HepG2 (cell line): ENCODE results near the gene CNTF. TPM values are rescaled to one million over a fixed set of nuclear protein-coding genes. Genes with fewer than 3 reads are reported as not detected.
A peak's percentile ranks its signal among the peaks of the same experiment; 100 is the strongest.
"Not testable (repeated sequence)": the region's sequence is repeated elsewhere in the genome, so short reads cannot be mapped to it uniquely, and the experiment has no call there.

ENCODE experiments used
- ATAC-seq: fragments of 200-7000 bp; cut with Tn5 transposase; 3 replicates; pipeline ENCODE4 v1.9.1; 2020; ENCODE audit warnings: mild to moderate bottlenecking, moderate library complexity
- Bru-seq: library from RNA; stranded (reverse); fragments of 400-500 nt; gene quantifications from one replicate; lab custom pipeline; 2021; lab: Mats Ljungman, UMichigan
- BruChase-seq, 2 experiments: library from RNA; stranded (reverse); fragments of 400-500 nt; gene quantifications; one replicate each; lab custom pipeline; 2021; lab: Mats Ljungman, UMichigan
- BruUV-seq: library from RNA; stranded (reverse); fragments of 400-500 nt; replicated peaks from 2 replicates; lab custom pipeline; 2021; lab: Mats Ljungman, UMichigan
- CTCF ChIA-PET: fragments of 300-600 bp; formaldehyde crosslinking; extraction: SDS; loops from one replicate; lab custom pipeline; 2021; ENCODE audit warnings: low total read pairs, inconsistent platforms, low intra/inter-chr PET ratio; lab: Yijun Ruan, JAX
- POLR2A ChIA-PET: fragments of 350-600 bp; sonication (Branson Sonifier 250); formaldehyde crosslinking; loops from one replicate; lab custom pipeline; 2020; ENCODE audit warnings: antibody characterized with exemption, inconsistent platforms; lab: Yijun Ruan, JAX
- DNase-seq: peaks from one replicate; pipeline ENCODE4 v3.0.0-alpha.2; 2015; ENCODE audit warnings: low spot score
- FAIRE-seq: peaks from 3 replicates; lab custom pipeline; 2011; peaks lifted over from hg19 to GRCh38; lab: Jason Lieb, UNC
- H2AFZ ChIP-seq: one replicate; pipeline ENCODE4 v1.6.1; 2011; ENCODE audit warnings: low read length, inconsistent platforms
- H3K27ac ChIP-seq: fragments of 300-600 bp; 3 replicates; pipeline ENCODE4 v1.8.0; 2011; ENCODE audit warnings: mixed run types, mild to moderate bottlenecking, mixed read lengths, low read length, inconsistent platforms; ENCODE audit not compliant: insufficient read depth; ENCODE audit errors: extremely low read length
- H3K27me3 ChIP-seq, 2 experiments: fragments of 200-600 bp in 1 of 2; 2 replicates in 1 of 2; 3 replicates in 1 of 2; pipeline versions ENCODE4 v1.6.0 to v1.8.0; 2011; ENCODE audit warnings: low read length in 2 of 2, mild to moderate bottlenecking in 2 of 2, moderate library complexity in 2 of 2, inconsistent platforms in 1 of 2; ENCODE audit not compliant: insufficient read depth in 2 of 2, control insufficient read depth in 1 of 2
- H3K36me3 ChIP-seq, 2 experiments: fragments of 200-600 bp in 1 of 2; replicated peaks in 1 of 2; 2 replicates in 1 of 2; 3 replicates in 1 of 2; pipeline versions ENCODE4 v1.5.1 to v1.8.0; 2011; ENCODE audit warnings: low read length in 2 of 2, inconsistent platforms in 1 of 2; ENCODE audit not compliant: insufficient read depth in 2 of 2, control insufficient read depth in 1 of 2
- H3K4me1 ChIP-seq: 2 replicates; pipeline ENCODE4 v1.5.1; 2012; ENCODE audit warnings: low read length, inconsistent platforms; ENCODE audit not compliant: insufficient read depth
- H3K4me2 ChIP-seq: 2 replicates; pipeline ENCODE4 v1.6.0; 2011; ENCODE audit warnings: low read depth, low read length, inconsistent platforms
- H3K4me3 ChIP-seq, 3 experiments: fragments of 200-600 bp in 1 of 3; sonication (generic), shearing (Covaris generic) in 1 of 3; replicated peaks in 1 of 3; 2 replicates each; pipeline ENCODE4 v1.5.1; 2011 to 2016; ENCODE audit warnings: low read length in 3 of 3, inconsistent platforms in 2 of 3, low read depth in 2 of 3, mild to moderate bottlenecking in 2 of 3, control low read depth in 1 of 3, mixed read lengths in 1 of 3; ENCODE audit not compliant: insufficient read depth in 1 of 3
- H3K79me2 ChIP-seq: one replicate; pipeline ENCODE4 v1.6.1; 2011; ENCODE audit warnings: low read length, inconsistent platforms; ENCODE audit not compliant: insufficient read depth
- H3K9ac ChIP-seq: 2 replicates; pipeline ENCODE4 v1.6.0; 2011; ENCODE audit warnings: mild to moderate bottlenecking, low read depth, low read length, inconsistent platforms; ENCODE audit not compliant: insufficient read depth
- H3K9me3 ChIP-seq: 2 replicates; pipeline ENCODE4 v1.5.1; 2012; ENCODE audit warnings: mild to moderate bottlenecking, low read length
- H4K20me1 ChIP-seq: 2 replicates; pipeline ENCODE4 v1.6.0; 2011; ENCODE audit warnings: inconsistent platforms, mild to moderate bottlenecking, low read length, moderate library complexity; ENCODE audit not compliant: insufficient read depth
- RBM22 ChIP-seq: fragments of 200-400 bp; formaldehyde crosslinking; optimal IDR thresholded peaks from 2 replicates; pipeline ENCODE3; 2017; ENCODE audit warnings: mild to moderate bottlenecking, low read length, moderate library complexity
- RFX1 ChIP-seq: fragments of 450-650 bp; IDR thresholded peaks from 2 replicates; pipeline ENCODE4 v1.6.1; 2017
- WGBS: methylation state at CpG from one replicate; pipeline ENCODE4 v1.1.6; 2017; ENCODE audit warnings: low lambda C conversion rate; 5-methylcytosine and 5-hydroxymethylcytosine counted together
- in situ Hi-C: cut with HindIII; loops from 2 replicates; pipeline ENCODE4 v1.10.0; 2017; ENCODE audit warnings: low pct_unique_long_range_greater_than_20kb; ENCODE audit not compliant: extremely low pct_ligation_motif_present
- intact Hi-C: fragments of 100-400 bp; cut with micrococcal nuclease; formaldehyde crosslinking; loops from one replicate; pipeline ENCODE4 v1.10.0; 2022; ENCODE audit not compliant: unreplicated experiment
- long read RNA-seq, 2 experiments: library from RNA in 1 of 2; library from polyadenylated mRNA in 1 of 2; stranded (forward) in 1 of 2; unstranded in 1 of 2; transcript quantifications; one replicate each; pipeline ENCODE4 v2.0.0, GENCODE V29; 2019 to 2022
- polyA minus RNA-seq, 3 experiments: library from RNA; depleted of rRNA, polyadenylated mRNA; stranded (reverse); fragments of >200 nt; gene quantifications; 2 replicates each; pipeline ENCODE4 v1.2.3, GENCODE V29; 2011; ENCODE audit warnings: low replicate concordance in 1 of 3
- polyA plus RNA-seq, 8 experiments: library from polyadenylated mRNA; depleted of rRNA in 3 of 8; stranded (reverse) in 7 of 8; unstranded in 1 of 8; fragments of >200 nt; fragmentation: Illumina TruSeq in 4 of 8; extraction: Trizol in 4 of 8; gene quantifications; 2 replicates each; pipeline versions ENCODE4 v1.2.1 to v1.2.3, GENCODE V29; 2011 to 2016; ENCODE audit warnings: low read depth in 4 of 8, missing spikeins in 1 of 8, mixed read lengths in 1 of 8; ENCODE audit not compliant: insufficient read depth in 1 of 8
- total RNA-seq, 5 experiments: library from RNA; depleted of rRNA; stranded (reverse); fragments of >200 nt; fragmentation: Illumina TruSeq; extraction: Trizol; gene quantifications; 2 replicates each; pipeline ENCODE4 v1.2.3, GENCODE V29; 2016; ENCODE audit warnings: low read depth in 1 of 5

Gene CNTF, protein sequence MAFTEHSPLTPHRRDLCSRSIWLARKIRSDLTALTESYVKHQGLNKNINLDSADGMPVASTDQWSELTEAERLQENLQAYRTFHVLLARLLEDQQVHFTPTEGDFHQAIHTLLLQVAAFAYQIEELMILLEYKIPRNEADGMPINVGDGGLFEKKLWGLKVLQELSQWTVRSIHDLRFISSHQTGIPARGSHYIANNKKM
- total RNA-seq (2016; rRNA removed; fragmentation: Illumina TruSeq; extraction: Trizol) (1.5 and 2.3 TPM in 2 replicates), polyA plus RNA-seq (2011; rRNA removed) (0.47 and 0.51 TPM in 2 replicates), polyA minus RNA-seq (2011; rRNA and poly(A)+ RNA removed; ENCODE audit: low replicate concordance) (3.9 and 7.2 TPM in 2 replicates), Bru-seq, nascent RNA (percentile 92 among the genes with signal in this experiment), BruChase-seq, experiment 1, labeled RNA remaining after a 6-hour chase (percentile 91 among the genes with signal in this experiment), BruChase-seq, experiment 2, labeled RNA remaining after a 2-hour chase (percentile 91 among the genes with signal in this experiment)
- total RNA-seq (2016; cell fraction: cytosol; rRNA removed; fragmentation: Illumina TruSeq; extraction: Trizol; ENCODE audit: low read depth), result not detected in 2 replicates
- 1.2 and 3.0 TPM in 2 replicates for total RNA-seq (2016; cell fraction: insoluble cytoplasmic fraction; rRNA removed; fragmentation: Illumina TruSeq; extraction: Trizol)
- total RNA-seq (2016; cell fraction: membrane; rRNA removed; fragmentation: Illumina TruSeq; extraction: Trizol), result 0.59 and 0.71 TPM in 2 replicates
- total RNA-seq (2016; cell fraction: nucleus; rRNA removed; fragmentation: Illumina TruSeq; extraction: Trizol), result 9.6 and 10.8 TPM in 2 replicates
- polyA plus RNA-seq (2011; cell fraction: cytosol; rRNA removed), result 0.07 and 0.14 TPM in 2 replicates
- 2.1 and 2.4 TPM in 2 replicates for polyA plus RNA-seq (2011; cell fraction: nucleus; rRNA removed)
- 0.43 and 0.69 TPM in 2 replicates for polyA plus RNA-seq (2012)
- 0.10 and 0.24 TPM in 2 replicates for polyA plus RNA-seq (2016; cell fraction: cytosol; fragmentation: Illumina TruSeq; extraction: Trizol; ENCODE audit: low read depth)
- polyA plus RNA-seq (2016; cell fraction: insoluble cytoplasmic fraction; fragmentation: Illumina TruSeq; extraction: Trizol; ENCODE audit: low read depth), result 0.83 and 1.1 TPM in 2 replicates
- polyA plus RNA-seq (2016; cell fraction: membrane; fragmentation: Illumina TruSeq; extraction: Trizol; ENCODE audit: low read depth), result 0.34 and 0.45 TPM in 2 replicates
- polyA plus RNA-seq (2016; cell fraction: nucleus; fragmentation: Illumina TruSeq; extraction: Trizol; ENCODE audit: insufficient read depth, low read depth), result 4.5 and 5.7 TPM in 2 replicates
- polyA minus RNA-seq (2011; cell fraction: cytosol; rRNA and poly(A)+ RNA removed), result not detected in 2 replicates
- polyA minus RNA-seq (2011; cell fraction: nucleus; rRNA and poly(A)+ RNA removed), result 26.9 and 30.3 TPM in 2 replicates
- long read RNA-seq, experiment 1, result 0 reads
- long read RNA-seq, experiment 2, partial matches to known transcripts, result 0 of 1 reads
- long read RNA-seq, experiment 2, other reads (novel, unspliced or antisense), result 1 of 1 reads

DNA sequence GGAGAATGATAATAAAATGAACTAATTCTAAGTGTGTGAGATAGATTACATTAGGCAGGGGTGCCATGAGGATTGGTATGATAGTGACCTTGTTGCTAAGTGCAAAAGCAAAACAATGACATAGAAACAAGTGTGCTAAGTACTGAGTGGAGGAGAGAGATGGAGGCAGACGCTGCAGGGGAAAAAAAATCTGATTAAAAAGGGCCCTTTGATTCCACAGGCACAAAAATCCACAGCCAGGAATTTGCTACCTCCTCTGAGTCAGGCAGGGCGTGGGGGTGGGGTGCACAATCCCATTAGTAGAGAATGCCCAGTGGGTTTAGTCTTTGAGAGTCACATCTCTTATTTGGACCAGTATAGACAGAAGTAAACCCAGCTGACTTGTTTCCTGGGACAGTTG lies at the start of gene CNTF:
CNTF (plus strand) TSS at position 322 of the 400 bp plus-strand sequence. CDS start 88 bp downstream, outside the sequence.
- Histone ChIP-seq H3K4me3 (no peak within 1 kb of the TSS), H3K4me2 (no peak within 1 kb of the TSS), H2AFZ (no peak within 1 kb of the TSS), H3K9me3 (no peaks in the 10 kb centered on the region), H4K20me1 (no peaks in the 10 kb centered on the region), H3K9ac (no peak within 1 kb of the TSS), H3K27ac (no peak within 1 kb of the TSS), H3K4me1 (no peaks in the 10 kb centered on the region), H3K79me2 (no peaks in the 10 kb centered on the region), H3K36me3 (peaks cover 12 to 68% of the 10 kb centered on the region in 2 experiments), H3K27me3 (no peaks in the 10 kb centered on the region)
- intact Hi-C loops (no loop called here), in situ Hi-C loops (loop anchor here (10.0 kb wide), 1 partner anchor 58 kb away; no protein-coding TSS in a partner anchor)
- ChIA-PET POLR2A (no interaction called here), CTCF (no interaction called here)
- FAIRE-seq, result no peak
- no peak for ATAC-seq
- DNase-seq, result no peak
- WGBS, result 92% methylated on average over 1 of the region's 2 CpGs
- no peak for TF ChIP-seq RFX1
- peak; percentile 64 for TF ChIP-seq RBM22
- BruUV-seq, result no TSS peak

DNA sequence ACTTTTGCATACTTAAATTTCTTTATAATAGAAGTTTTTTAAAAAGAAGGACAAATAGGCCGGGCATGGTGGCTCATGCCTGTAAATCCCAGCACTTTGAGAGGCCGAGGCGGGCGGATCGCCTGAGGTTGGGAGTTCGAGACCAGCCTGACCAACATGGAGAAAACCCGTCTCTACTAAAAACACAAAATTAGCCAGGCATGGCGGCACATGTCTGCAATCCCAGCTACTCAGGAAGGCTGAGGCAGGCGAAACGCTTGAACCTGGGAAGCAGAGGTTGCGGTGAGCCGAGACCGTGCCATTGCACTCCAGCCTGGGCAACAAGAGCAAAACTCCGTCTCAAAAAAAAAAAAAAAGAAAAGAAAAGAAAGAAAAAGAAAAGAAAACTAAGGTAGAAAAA lies 49.6 kb upstream of the CNTF start:
- in situ Hi-C loops, BruUV-seq, H3K9ac ChIP-seq, ATAC-seq, H3K4me3 ChIP-seq, H3K4me2 ChIP-seq, H3K79me2 ChIP-seq, H3K27me3 ChIP-seq, H3K27ac ChIP-seq, H2AFZ ChIP-seq, H4K20me1 ChIP-seq, H3K36me3 ChIP-seq, intact Hi-C loops, H3K9me3 ChIP-seq, CTCF ChIA-PET, POLR2A ChIA-PET, FAIRE-seq, DNase-seq: not testable (repeated sequence)
- 98% methylated on average over 14 of the region's 14 CpGs for WGBS
- H3K4me1 ChIP-seq, result peaks cover 18% of the 10 kb centered on the region
